Measurements from ENCODE around the gene CCDC154.

The CCDC154 gene

DNA sequence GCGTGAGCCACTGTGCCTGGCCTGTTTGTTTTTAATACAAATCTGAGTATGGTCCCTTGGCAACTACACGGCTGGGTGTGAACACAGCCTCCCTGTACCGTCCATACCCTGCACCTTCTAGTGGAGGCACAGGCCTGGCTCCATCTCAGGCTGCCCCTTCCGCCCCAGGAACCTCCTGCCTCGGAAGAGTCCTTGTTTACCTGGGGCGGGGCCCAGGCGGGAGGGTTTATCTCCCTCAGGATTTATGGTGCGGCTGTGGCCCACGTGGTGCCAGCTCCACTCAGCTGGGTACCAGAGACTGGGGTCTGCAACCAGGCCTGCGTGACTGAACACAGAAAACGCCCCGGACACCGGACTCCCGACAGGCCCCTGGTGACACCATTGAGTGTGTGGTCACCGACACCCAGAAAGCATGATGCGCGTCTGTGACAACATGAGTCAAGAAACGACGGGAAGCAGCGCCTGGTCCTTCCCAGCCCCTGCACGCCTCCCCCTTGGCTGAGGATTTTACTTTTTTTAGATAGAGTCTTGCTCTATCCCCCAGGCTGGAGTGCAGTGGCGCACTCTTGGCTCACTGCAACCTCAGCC, 48.8 kb downstream of the CCDC154 start:
- Histone ChIP-seq H3K27ac (no peak overlapping the region), H3K36me3 (peaks cover 60 to 96% (median 79%) of the 10 kb centered on the region in 3 donors), H3K27me3 (no peaks in the 10 kb centered on the region), H3K4me1 (no peaks in the 10 kb centered on the region), H3K9me3 (no peaks in the 10 kb centered on the region), H3K4me3 (no peak overlapping the region)
- DNase-seq = no peak
- TF ChIP-seq, protein P1, sequence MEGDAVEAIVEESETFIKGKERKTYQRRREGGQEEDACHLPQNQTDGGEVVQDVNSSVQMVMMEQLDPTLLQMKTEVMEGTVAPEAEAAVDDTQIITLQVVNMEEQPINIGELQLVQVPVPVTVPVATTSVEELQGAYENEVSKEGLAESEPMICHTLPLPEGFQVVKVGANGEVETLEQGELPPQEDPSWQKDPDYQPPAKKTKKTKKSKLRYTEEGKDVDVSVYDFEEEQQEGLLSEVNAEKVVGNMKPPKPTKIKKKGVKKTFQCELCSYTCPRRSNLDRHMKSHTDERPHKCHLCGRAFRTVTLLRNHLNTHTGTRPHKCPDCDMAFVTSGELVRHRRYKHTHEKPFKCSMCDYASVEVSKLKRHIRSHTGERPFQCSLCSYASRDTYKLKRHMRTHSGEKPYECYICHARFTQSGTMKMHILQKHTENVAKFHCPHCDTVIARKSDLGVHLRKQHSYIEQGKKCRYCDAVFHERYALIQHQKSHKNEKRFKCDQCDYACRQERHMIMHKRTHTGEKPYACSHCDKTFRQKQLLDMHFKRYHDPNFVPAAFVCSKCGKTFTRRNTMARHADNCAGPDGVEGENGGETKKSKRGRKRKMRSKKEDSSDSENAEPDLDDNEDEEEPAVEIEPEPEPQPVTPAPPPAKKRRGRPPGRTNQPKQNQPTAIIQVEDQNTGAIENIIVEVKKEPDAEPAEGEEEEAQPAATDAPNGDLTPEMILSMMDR (IDR thresholded peaks at IDR 0.05) = no peak
- intact Hi-C loops (cut with DNase I; ENCODE audit: low total_unique reads) = no loop called here

DNA sequence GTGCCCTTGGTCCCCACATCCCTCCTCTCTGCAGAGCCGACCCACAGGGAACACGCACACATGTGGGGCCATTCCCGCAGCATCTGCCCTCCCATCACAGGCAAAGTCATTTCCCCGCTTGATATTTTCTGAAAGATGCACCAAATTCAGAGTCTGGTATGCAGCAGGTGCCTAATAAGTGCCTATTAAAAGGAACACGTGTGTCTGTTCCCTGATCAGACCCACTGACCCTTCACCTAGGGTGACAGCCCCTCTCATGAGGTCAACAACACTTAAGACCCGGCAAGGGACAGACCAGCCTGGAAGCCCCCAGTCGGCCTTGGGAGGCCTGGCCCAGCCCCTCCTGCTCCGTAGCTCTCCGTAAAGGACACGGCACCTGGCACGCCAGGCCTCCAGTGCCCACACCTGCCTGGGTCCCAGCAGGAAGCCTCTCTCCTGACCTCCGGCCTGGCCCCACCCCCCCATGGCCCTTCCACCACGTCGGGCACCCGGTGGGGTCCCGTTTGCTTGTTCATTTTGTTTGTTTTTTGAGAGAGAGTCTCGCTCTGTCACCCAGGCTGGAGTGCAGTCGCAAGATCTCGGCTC, 49.9 kb downstream of the CCDC154 start:
- no peak overlapping the region for H3K27ac ChIP-seq
- H3K4me3 ChIP-seq = no peak overlapping the region
- intact Hi-C loops (cut with DNase I; ENCODE audit: low total_unique reads) = no loop called here
- H3K4me1 ChIP-seq = no peaks in the 10 kb centered on the region
- no peak for DNase-seq
- TF ChIP-seq, protein P1 (IDR thresholded peaks at IDR 0.05) = no peak
- H3K9me3 ChIP-seq = no peaks in the 10 kb centered on the region
- H3K27me3 ChIP-seq = no peaks in the 10 kb centered on the region
- H3K36me3 ChIP-seq = peaks cover 60 to 96% (median 79%) of the 10 kb centered on the region in 3 donors

- no peaks in the 10 kb centered on the region for H3K4me1 ChIP-seq
- H3K36me3 ChIP-seq = peaks cover 58 to 96% (median 79%) of the 10 kb centered on the region in 3 donors
- H3K4me3 ChIP-seq = no peak overlapping the region
- TF ChIP-seq, protein P1 (IDR thresholded peaks at IDR 0.05) = no peak
- H3K27ac ChIP-seq = no peak overlapping the region
- intact Hi-C loops (cut with DNase I; ENCODE audit: low total_unique reads) = no loop called here
- DNase-seq = no peak
- no peaks in the 10 kb centered on the region for H3K9me3 ChIP-seq
- no peaks in the 10 kb centered on the region for H3K27me3 ChIP-seq
Measured at GRCh38 chr16:1393613-1394176, 50.7 kb downstream of the CCDC154 start.

- Histone ChIP-seq H3K4me1 (no peaks in the 10 kb centered on the region), H3K9me3 (no peaks in the 10 kb centered on the region), H3K27me3 (no peaks in the 10 kb centered on the region), H3K4me3 (no peak overlapping the region), H3K27ac (no peak overlapping the region), H3K36me3 (peaks cover 56 to 96% (median 80%) of the 10 kb centered on the region in 3 donors)
- TF ChIP-seq, protein P1 (IDR thresholded peaks at IDR 0.05) = no peak
- no peak for DNase-seq
- intact Hi-C loops (cut with DNase I; ENCODE audit: low total_unique reads) = no loop called here
Measured at GRCh38 chr16:1392826-1393225, 51.5 kb downstream of the CCDC154 start.

DNA sequence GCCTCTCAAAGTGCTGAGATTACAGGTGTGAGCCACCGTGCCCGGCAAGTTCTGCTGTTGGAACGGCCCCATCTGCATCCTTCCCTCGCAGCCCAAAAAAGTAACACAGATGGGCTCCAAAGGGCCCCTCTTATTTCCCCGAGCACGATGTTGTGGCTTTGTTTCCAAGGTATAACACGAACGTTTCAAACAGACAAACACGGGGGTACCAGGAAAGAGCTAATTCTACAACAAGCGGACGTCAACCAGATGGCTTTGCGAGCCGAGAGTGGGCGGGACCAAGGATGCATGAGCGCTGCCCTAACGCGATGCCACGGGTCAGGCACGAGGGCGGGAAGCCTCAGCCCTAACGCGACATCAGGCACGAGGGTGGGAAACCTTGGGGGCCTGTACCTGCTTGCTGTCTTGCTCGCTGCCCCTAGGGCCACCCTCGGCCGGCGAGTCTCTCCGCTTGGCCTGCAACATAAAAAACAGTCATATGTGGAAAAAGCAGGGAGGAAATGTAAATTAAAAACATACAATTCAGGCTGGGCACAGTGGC, 54.0 kb downstream of the CCDC154 start:
- intact Hi-C loops (cut with DNase I; ENCODE audit: low total_unique reads) = no loop called here
- Histone ChIP-seq H3K4me1 (no peaks in the 10 kb centered on the region), H3K27me3 (no peaks in the 10 kb centered on the region), H3K4me3 (no peak overlapping the region), H3K36me3 (peaks cover 52 to 98% (median 71%) of the 10 kb centered on the region in 3 donors), H3K9me3 (no peaks in the 10 kb centered on the region), H3K27ac (no peak overlapping the region)
- TF ChIP-seq, protein P1 (IDR thresholded peaks at IDR 0.05) = no peak
- DNase-seq = no peak
